ENCODE results near the gene DUS4L.
A peak's percentile ranks its signal among the peaks of the same experiment; 100 is the strongest.

Gene DUS4L

GRCh38 chr7:107580716-107581383 lies 17.1 kb downstream of the DUS4L start:
- Histone ChIP-seq H3K4me3 (ENCODE audit: low read depth, low read length) (peak overlapping the region; percentile 100), H3K27me3 (ENCODE audit: control insufficient read depth, insufficient read depth, low read length) (no peaks in the 10 kb centered on the region; the same call in 1 of the 2 replicates), H3K9ac (ENCODE audit: low read depth, low read length) (peak overlapping the region; percentile 87), H3K4me1 (ENCODE audit: control insufficient read depth, insufficient read depth, low read length) (0 out of 2 replicates have a peak, but pooled peaks cover 3% of the 10 kb centered on the region), H3K27ac (ENCODE audit: low read depth, low read length) (peak overlapping the region; percentile 89), H3K36me3 (ENCODE audit: control insufficient read depth, insufficient read depth, low read length) (peaks cover 16% of the 10 kb centered on the region), H3K9me3 (ENCODE audit: control insufficient read depth, insufficient read depth, low read length) (no peaks in the 10 kb centered on the region)

- Histone ChIP-seq H3K9me3 (ENCODE audit: control insufficient read depth, insufficient read depth, low read length) (no peaks in the 10 kb centered on the region), H3K36me3 (ENCODE audit: control insufficient read depth, insufficient read depth, low read length) (peaks cover 9% of the 10 kb centered on the region), H3K27me3 (ENCODE audit: control insufficient read depth, insufficient read depth, low read length) (no peaks in the 10 kb centered on the region; the same call in 1 of the 2 replicates), H3K9ac (ENCODE audit: low read depth, low read length) (no peak overlapping the region), H3K4me3 (ENCODE audit: low read depth, low read length) (peak overlapping the region; percentile 100), H3K4me1 (ENCODE audit: control insufficient read depth, insufficient read depth, low read length) (0 out of 2 replicates have a peak, but pooled peaks cover 3% of the 10 kb centered on the region), H3K27ac (ENCODE audit: low read depth, low read length) (no peak overlapping the region)
These were observed 17.7 kb downstream of the DUS4L start for GRCh38 chr7:107581387-107582013.

GRCh38 chr7:107582875-107583274 lies 19.1 kb downstream of the DUS4L start:
- 0 out of 2 replicates have a peak, but pooled peaks cover 3% of the 10 kb centered on the region for H3K4me1 ChIP-seq (ENCODE audit: control insufficient read depth, insufficient read depth, low read length)
- H3K9ac ChIP-seq (ENCODE audit: low read depth, low read length) = no peak overlapping the region
- no peaks in the 10 kb centered on the region; the same call in 1 of the 2 replicates for H3K36me3 ChIP-seq (ENCODE audit: control insufficient read depth, insufficient read depth, low read length)
- H3K9me3 ChIP-seq (ENCODE audit: control insufficient read depth, insufficient read depth, low read length) = no peaks in the 10 kb centered on the region
- no peak overlapping the region for H3K27ac ChIP-seq (ENCODE audit: low read depth, low read length)
- H3K27me3 ChIP-seq (ENCODE audit: control insufficient read depth, insufficient read depth, low read length) = no peaks in the 10 kb centered on the region; the same call in 1 of the 2 replicates
- H3K4me3 ChIP-seq (ENCODE audit: low read depth, low read length) = no peak overlapping the region

- Histone ChIP-seq H3K27ac (ENCODE audit: low read depth, low read length) (no peak overlapping the region), H3K9me3 (ENCODE audit: control insufficient read depth, insufficient read depth, low read length) (no peaks in the 10 kb centered on the region), H3K4me3 (ENCODE audit: low read depth, low read length) (no peak overlapping the region), H3K4me1 (ENCODE audit: control insufficient read depth, insufficient read depth, low read length) (0 out of 2 replicates have a peak, but pooled peaks cover 3% of the 10 kb centered on the region), H3K36me3 (ENCODE audit: control insufficient read depth, insufficient read depth, low read length) (no peaks in the 10 kb centered on the region; the same call in 1 of the 2 replicates), H3K9ac (ENCODE audit: low read depth, low read length) (no peak overlapping the region), H3K27me3 (ENCODE audit: control insufficient read depth, insufficient read depth, low read length) (no peaks in the 10 kb centered on the region; the same call in 1 of the 2 replicates)
These were observed 20.9 kb downstream of the DUS4L start for GRCh38 chr7:107584716-107585115.

GRCh38 chr7:107588529-107589130 lies 24.9 kb downstream of the DUS4L start:
- Histone ChIP-seq H3K9me3 (ENCODE audit: control insufficient read depth, insufficient read depth, low read length) (no peaks in the 10 kb centered on the region), H3K36me3 (ENCODE audit: control insufficient read depth, insufficient read depth, low read length) (no peaks in the 10 kb centered on the region; the same call in 1 of the 2 replicates), H3K27me3 (ENCODE audit: control insufficient read depth, insufficient read depth, low read length) (no peaks in the 10 kb centered on the region), H3K4me3 (ENCODE audit: low read depth, low read length) (no peak overlapping the region), H3K27ac (ENCODE audit: low read depth, low read length) (no peak overlapping the region), H3K4me1 (ENCODE audit: control insufficient read depth, insufficient read depth, low read length) (no peaks in the 10 kb centered on the region), H3K9ac (ENCODE audit: low read depth, low read length) (no peak overlapping the region)

- Histone ChIP-seq H3K4me1 (ENCODE audit: control insufficient read depth, insufficient read depth, low read length) (no peaks in the 10 kb centered on the region), H3K9me3 (ENCODE audit: control insufficient read depth, insufficient read depth, low read length) (no peaks in the 10 kb centered on the region), H3K27ac (ENCODE audit: low read depth, low read length) (no peak overlapping the region), H3K9ac (ENCODE audit: low read depth, low read length) (no peak overlapping the region), H3K4me3 (ENCODE audit: low read depth, low read length) (no peak overlapping the region), H3K27me3 (ENCODE audit: control insufficient read depth, insufficient read depth, low read length) (no peaks in the 10 kb centered on the region), H3K36me3 (ENCODE audit: control insufficient read depth, insufficient read depth, low read length) (0 out of 2 replicates have a peak, but pooled peaks cover 8% of the 10 kb centered on the region)
These were observed 27.6 kb downstream of the DUS4L start for GRCh38 chr7:107591421-107591820.

GRCh38 chr7:107592361-107593024 lies 28.7 kb downstream of the DUS4L start:
- H3K4me1 ChIP-seq (ENCODE audit: control insufficient read depth, insufficient read depth, low read length) = no peaks in the 10 kb centered on the region
- H3K36me3 ChIP-seq (ENCODE audit: control insufficient read depth, insufficient read depth, low read length) = 0 out of 2 replicates have a peak, but pooled peaks cover 8% of the 10 kb centered on the region
- no peaks in the 10 kb centered on the region for H3K9me3 ChIP-seq (ENCODE audit: control insufficient read depth, insufficient read depth, low read length)
- no peak overlapping the region for H3K9ac ChIP-seq (ENCODE audit: low read depth, low read length)
- no peak overlapping the region for H3K27ac ChIP-seq (ENCODE audit: low read depth, low read length)
- no peaks in the 10 kb centered on the region for H3K27me3 ChIP-seq (ENCODE audit: control insufficient read depth, insufficient read depth, low read length)
- H3K4me3 ChIP-seq (ENCODE audit: low read depth, low read length) = no peak overlapping the region

GRCh38 chr7:107593025-107593410 lies 29.2 kb downstream of the DUS4L start:
- no peaks in the 10 kb centered on the region for H3K9me3 ChIP-seq (ENCODE audit: control insufficient read depth, insufficient read depth, low read length)
- 0 out of 2 replicates have a peak, but pooled peaks cover 8% of the 10 kb centered on the region for H3K36me3 ChIP-seq (ENCODE audit: control insufficient read depth, insufficient read depth, low read length)
- H3K4me3 ChIP-seq (ENCODE audit: low read depth, low read length) = no peak overlapping the region
- H3K9ac ChIP-seq (ENCODE audit: low read depth, low read length) = no peak overlapping the region
- no peak overlapping the region for H3K27ac ChIP-seq (ENCODE audit: low read depth, low read length)
- H3K27me3 ChIP-seq (ENCODE audit: control insufficient read depth, insufficient read depth, low read length) = no peaks in the 10 kb centered on the region
- no peaks in the 10 kb centered on the region for H3K4me1 ChIP-seq (ENCODE audit: control insufficient read depth, insufficient read depth, low read length)

- no peak overlapping the region for H3K9ac ChIP-seq (ENCODE audit: low read depth, low read length)
- H3K36me3 ChIP-seq (ENCODE audit: control insufficient read depth, insufficient read depth, low read length) = 0 out of 2 replicates have a peak, but pooled peaks cover 8% of the 10 kb centered on the region
- no peaks in the 10 kb centered on the region for H3K27me3 ChIP-seq (ENCODE audit: control insufficient read depth, insufficient read depth, low read length)
- no peaks in the 10 kb centered on the region for H3K4me1 ChIP-seq (ENCODE audit: control insufficient read depth, insufficient read depth, low read length)
- no peaks in the 10 kb centered on the region for H3K9me3 ChIP-seq (ENCODE audit: control insufficient read depth, insufficient read depth, low read length)
- no peak overlapping the region for H3K4me3 ChIP-seq (ENCODE audit: low read depth, low read length)
- H3K27ac ChIP-seq (ENCODE audit: low read depth, low read length) = no peak overlapping the region
These were observed 31.4 kb downstream of the DUS4L start for GRCh38 chr7:107594961-107595737.

GRCh38 chr7:107596881-107597581 lies 33.3 kb downstream of the DUS4L start:
- H3K9me3 ChIP-seq (ENCODE audit: control insufficient read depth, insufficient read depth, low read length) = no peaks in the 10 kb centered on the region
- H3K9ac ChIP-seq (ENCODE audit: low read depth, low read length) = no peak overlapping the region
- peaks cover 17% of the 10 kb centered on the region for H3K36me3 ChIP-seq (ENCODE audit: control insufficient read depth, insufficient read depth, low read length)
- no peak overlapping the region for H3K4me3 ChIP-seq (ENCODE audit: low read depth, low read length)
- no peaks in the 10 kb centered on the region for H3K4me1 ChIP-seq (ENCODE audit: control insufficient read depth, insufficient read depth, low read length)
- H3K27me3 ChIP-seq (ENCODE audit: control insufficient read depth, insufficient read depth, low read length) = no peaks in the 10 kb centered on the region
- H3K27ac ChIP-seq (ENCODE audit: low read depth, low read length) = no peak overlapping the region

All from HUES48 (cell line).